ENCODE data around the gene ASF1A.
A peak's percentile ranks its signal among the peaks of the same experiment; 100 is the strongest.
"Not testable (repeated sequence)": the region's sequence is repeated elsewhere in the genome, so short reads cannot be mapped to it uniquely, and the experiment has no call there.

ASF1A gene

GRCh38 chr6:118893807-118894424 is at the start of gene ASF1A:
Gene ASF1A (plus strand): TSS chr6:118894152. CDS start chr6:118894414, 262 bp downstream.
- DNase-seq: peak; percentile 94

GRCh38 chr6:118844915-118845314 is 49.0 kb upstream of the ASF1A start:
- DNase-seq: no peak

GRCh38 chr6:118853408-118853807 is 40.5 kb upstream of the ASF1A start:
- no peak for DNase-seq

GRCh38 chr6:118856301-118856700 is 37.7 kb upstream of the ASF1A start:
- DNase-seq: no peak

- no peak for DNase-seq
Observed at GRCh38 chr6:118859517-118860064, 34.4 kb upstream of the ASF1A start.

GRCh38 chr6:118860363-118860762 is 33.6 kb upstream of the ASF1A start:
- no peak for DNase-seq

- no peak for DNase-seq
Observed at GRCh38 chr6:118860880-118861279, 33.1 kb upstream of the ASF1A start.

GRCh38 chr6:118862443-118862842 is 31.5 kb upstream of the ASF1A start:
- no peak for DNase-seq

GRCh38 chr6:118864341-118865099 is 29.4 kb upstream of the ASF1A start:
- no peak for DNase-seq

GRCh38 chr6:118865100-118865391 is 28.9 kb upstream of the ASF1A start:
- DNase-seq: no peak

GRCh38 chr6:118867181-118867580 is 26.8 kb upstream of the ASF1A start:
- no peak for DNase-seq

GRCh38 chr6:118868901-118869300 is 25.1 kb upstream of the ASF1A start:
- not testable (repeated sequence) for DNase-seq

- no peak for DNase-seq
Observed at GRCh38 chr6:118869350-118869749, 24.6 kb upstream of the ASF1A start.

GRCh38 chr6:118869894-118870589 is 23.9 kb upstream of the ASF1A start:
- no peak for DNase-seq

GRCh38 chr6:118871331-118871730 is 22.6 kb upstream of the ASF1A start:
- no peak for DNase-seq

- DNase-seq: no peak
Observed at GRCh38 chr6:118872318-118872717, 21.6 kb upstream of the ASF1A start.

- DNase-seq: no peak
Observed at GRCh38 chr6:118872726-118873125, 21.2 kb upstream of the ASF1A start.

- DNase-seq: no peak
Observed at GRCh38 chr6:118873239-118873638, 20.7 kb upstream of the ASF1A start.

GRCh38 chr6:118875672-118876071 is 18.3 kb upstream of the ASF1A start:
- no peak for DNase-seq

GRCh38 chr6:118876198-118876597 is 17.8 kb upstream of the ASF1A start:
- no peak for DNase-seq

- no peak for DNase-seq
Observed at GRCh38 chr6:118876814-118877213, 17.1 kb upstream of the ASF1A start.

- DNase-seq: no peak
Observed at GRCh38 chr6:118877806-118878205, 16.1 kb upstream of the ASF1A start.

GRCh38 chr6:118881440-118882313 is 12.3 kb upstream of the ASF1A start:
- peak; percentile 38 for DNase-seq
